ENCODE measurements around the gene TINAGL1. TPM values are rescaled to one million over a fixed set of nuclear protein-coding genes. Genes with fewer than 3 reads are reported as not detected.

TINAGL1 gene
- total and polyA plus RNA-seq, 3 experiments from 2014 or later = not detected

DNA sequence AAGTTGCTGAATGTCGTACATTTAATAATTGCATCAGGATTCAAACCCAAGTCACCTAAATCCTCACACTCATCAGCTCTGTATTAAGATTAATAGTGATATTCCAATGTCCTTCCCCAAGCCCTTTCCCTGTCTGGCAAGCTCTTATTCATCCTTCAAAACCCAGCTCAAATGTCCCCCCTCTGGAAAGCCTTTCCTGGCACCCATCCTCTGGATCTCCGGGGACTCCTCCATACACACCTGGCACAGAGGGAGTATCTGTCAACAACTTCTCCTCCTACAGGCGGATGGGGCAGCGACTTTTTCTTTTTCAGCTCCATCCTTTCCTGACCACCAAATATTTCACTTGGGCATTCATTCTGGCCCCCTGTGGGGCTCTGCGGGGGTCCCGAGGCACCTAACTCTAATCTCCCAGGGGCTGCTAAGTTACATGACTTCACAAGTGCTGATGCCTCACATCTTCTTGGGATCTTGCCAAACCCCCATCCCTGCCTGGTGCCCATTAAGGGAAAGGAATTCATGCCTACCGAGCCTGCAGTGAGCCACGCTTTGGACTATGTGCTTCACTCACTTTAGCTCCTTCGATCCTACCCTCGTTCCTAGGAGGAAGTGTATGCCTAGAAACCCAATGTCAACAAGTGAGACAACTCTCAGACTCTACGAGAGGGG, 15.2 kb downstream of the TINAGL1 start:
- Histone ChIP-seq H3K9me3 (ENCODE audit: low read length) (no peaks in the 10 kb centered on the region), H3K4me1 (ENCODE audit: insufficient read depth, low read length) (no peaks in the 10 kb centered on the region), H3K27me3 (ENCODE audit: insufficient read depth, low read length, poor library complexity, severe bottlenecking) (no peaks in the 10 kb centered on the region), H3K36me3 (ENCODE audit: insufficient read depth, low read length) (no peaks in the 10 kb centered on the region), H3K4me3 (ENCODE audit: low read length) (no peak overlapping the region), H3K27ac (ENCODE audit: low read depth, low read length) (no peak overlapping the region)
- CTCF ChIA-PET = no interaction called here
- H3K4me3 Mint-ChIP-seq = no peak overlapping the region
- DNase-seq = no peak
- H3K9me3 Mint-ChIP-seq = no peaks in the 10 kb centered on the region
- POLR2A ChIA-PET = interaction anchor here (0.7 kb wide), 1 partner anchor 1369 kb away, joined by 3 read pairs; no protein-coding TSS in a partner anchor
- peaks cover 0 to 3% (median 0%) of the 10 kb centered on the region in 3 donors for H3K4me1 Mint-ChIP-seq
- H3K27ac Mint-ChIP-seq = peak overlapping the region in 1 of 8 donors; percentile 76
- no peaks in the 10 kb centered on the region for H3K36me3 Mint-ChIP-seq
- H3K27me3 Mint-ChIP-seq = peaks cover 22 to 36% of the 10 kb centered on the region in 2 donors

- no peak overlapping the region for H3K27ac ChIP-seq (ENCODE audit: low read depth, low read length)
- no peak overlapping the region for H3K4me3 ChIP-seq (ENCODE audit: low read length)
- no peaks in the 10 kb centered on the region for H3K36me3 ChIP-seq (ENCODE audit: insufficient read depth, low read length)
- Mint-ChIP-seq H3K27ac (peak overlapping the region in 1 of 8 donors; percentile 1), H3K4me3 (no peak overlapping the region), H3K4me1 (peaks cover 0 to 3% (median 0%) of the 10 kb centered on the region in 3 donors), H3K36me3 (no peaks in the 10 kb centered on the region), H3K27me3 (peaks cover 25 to 36% of the 10 kb centered on the region in 2 donors), H3K9me3 (no peaks in the 10 kb centered on the region)
- H3K27me3 ChIP-seq (ENCODE audit: insufficient read depth, low read length, poor library complexity, severe bottlenecking) = no peaks in the 10 kb centered on the region
- no peaks in the 10 kb centered on the region for H3K4me1 ChIP-seq (ENCODE audit: insufficient read depth, low read length)
- CTCF ChIA-PET = interaction anchor here (1.5 kb wide), 1 partner anchor 13 kb away, joined by 3 read pairs; no protein-coding TSS in a partner anchor
- POLR2A ChIA-PET = no interaction called here
- no peaks in the 10 kb centered on the region for H3K9me3 ChIP-seq (ENCODE audit: low read length)
- DNase-seq = no peak
Measured at GRCh38 chr1:31592132-31592531, 15.8 kb downstream of the TINAGL1 start.

GRCh38 chr1:31593136-31593665, 16.9 kb downstream of the TINAGL1 start:
- CTCF ChIA-PET = interaction anchor here (1.5 kb wide), 1 partner anchor 12 kb away, joined by 3 read pairs; no protein-coding TSS in a partner anchor
- H3K4me1 Mint-ChIP-seq = peaks cover 0 to 3% (median 0%) of the 10 kb centered on the region in 3 donors
- peaks cover 23 to 29% of the 10 kb centered on the region in 2 donors for H3K27me3 Mint-ChIP-seq
- H3K36me3 Mint-ChIP-seq = no peaks in the 10 kb centered on the region
- no peak overlapping the region for H3K4me3 ChIP-seq (ENCODE audit: low read length)
- no peak overlapping the region for H3K4me3 Mint-ChIP-seq
- no peak overlapping the region for H3K27ac ChIP-seq (ENCODE audit: low read depth, low read length)
- no peaks in the 10 kb centered on the region for H3K4me1 ChIP-seq (ENCODE audit: insufficient read depth, low read length)
- H3K9me3 ChIP-seq (ENCODE audit: low read length) = no peaks in the 10 kb centered on the region
- DNase-seq = no peak
- no peaks in the 10 kb centered on the region for H3K27me3 ChIP-seq (ENCODE audit: insufficient read depth, low read length, poor library complexity, severe bottlenecking)
- POLR2A ChIA-PET = no interaction called here
- no peak overlapping the region for H3K27ac Mint-ChIP-seq
- no peaks in the 10 kb centered on the region for H3K36me3 ChIP-seq (ENCODE audit: insufficient read depth, low read length)
- no peaks in the 10 kb centered on the region for H3K9me3 Mint-ChIP-seq

DNA sequence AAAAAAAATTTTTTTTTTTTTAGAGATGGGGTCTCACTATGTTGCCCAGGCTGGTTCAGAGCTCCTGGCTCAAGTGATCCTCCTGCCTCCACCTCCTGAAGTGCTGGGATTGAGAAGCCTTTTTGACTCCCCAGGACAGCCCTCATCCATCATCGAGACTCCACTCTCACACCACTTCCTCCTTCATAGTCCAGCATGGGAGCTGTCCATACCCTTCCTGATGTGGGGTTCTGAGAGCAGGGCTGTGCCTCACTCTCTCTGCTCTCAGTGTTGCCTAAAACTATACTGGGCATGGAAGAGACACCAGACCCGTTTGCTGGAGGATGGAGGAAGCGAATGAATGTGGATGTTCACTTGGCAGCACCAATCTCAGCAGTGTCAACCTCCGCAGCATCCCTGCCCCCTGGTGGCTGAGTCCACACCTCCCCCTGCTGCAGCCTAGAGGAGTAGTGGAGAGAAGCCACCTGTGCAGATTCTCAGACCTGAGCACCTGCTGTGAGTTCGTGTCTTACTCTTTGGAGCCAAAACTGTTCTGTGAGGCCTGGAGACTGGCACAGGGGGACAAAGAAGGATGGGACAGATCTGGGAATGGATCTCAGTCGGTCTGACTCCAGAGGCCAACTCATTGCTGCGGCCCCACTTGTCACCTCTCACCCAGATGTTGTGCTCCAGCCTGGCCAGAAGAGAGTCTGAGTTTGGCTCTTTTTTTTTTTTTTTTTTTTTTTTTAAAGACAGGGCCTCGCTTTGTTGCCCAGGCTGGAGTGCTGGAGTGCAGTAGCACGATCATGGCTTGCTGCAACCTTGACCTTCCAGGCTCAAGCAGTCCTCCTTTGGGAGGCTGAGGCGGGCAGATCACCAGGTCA, 17.7 kb downstream of the TINAGL1 start:
- CTCF ChIA-PET = interaction anchor here (1.5 kb wide), 1 partner anchor 11 kb away, joined by 3 read pairs; no protein-coding TSS in a partner anchor
- no peak overlapping the region for H3K27ac ChIP-seq (ENCODE audit: low read depth, low read length)
- peak; percentile 22 to 74 (median 42) for DNase-seq

GRCh38 chr1:31595836-31596736, 19.8 kb downstream of the TINAGL1 start:
- Mint-ChIP-seq H3K9me3 (no peaks in the 10 kb centered on the region), H3K27me3 (peaks cover 17 to 18% of the 10 kb centered on the region in 2 donors), H3K36me3 (no peaks in the 10 kb centered on the region), H3K4me1 (no peaks in the 10 kb centered on the region), H3K4me3 (no peak overlapping the region), H3K27ac (peak overlapping the region in 1 of 8 donors; percentile 25)
- no peak for DNase-seq
- no peaks in the 10 kb centered on the region for H3K27me3 ChIP-seq (ENCODE audit: insufficient read depth, low read length, poor library complexity, severe bottlenecking)
- H3K9me3 ChIP-seq (ENCODE audit: low read length) = no peaks in the 10 kb centered on the region
- H3K4me1 ChIP-seq (ENCODE audit: insufficient read depth, low read length) = no peaks in the 10 kb centered on the region
- ChIA-PET CTCF (no interaction called here), POLR2A (no interaction called here)
- no peaks in the 10 kb centered on the region for H3K36me3 ChIP-seq (ENCODE audit: insufficient read depth, low read length)
- no peak overlapping the region for H3K4me3 ChIP-seq (ENCODE audit: low read length)
- no peak overlapping the region for H3K27ac ChIP-seq (ENCODE audit: low read depth, low read length)

More for the DNA sequence above, 17.7 kb downstream of the TINAGL1 start:
- POLR2A ChIA-PET = no interaction called here
- H3K4me3 Mint-ChIP-seq = no peak overlapping the region
- no peaks in the 10 kb centered on the region for H3K9me3 ChIP-seq (ENCODE audit: low read length)
- H3K27ac Mint-ChIP-seq = no peak overlapping the region
- H3K4me1 Mint-ChIP-seq = peaks cover 0 to 3% (median 0%) of the 10 kb centered on the region in 3 donors
- peaks cover 21 to 28% of the 10 kb centered on the region in 2 donors for H3K27me3 Mint-ChIP-seq
- H3K36me3 Mint-ChIP-seq = no peaks in the 10 kb centered on the region
- H3K4me1 ChIP-seq (ENCODE audit: insufficient read depth, low read length) = no peaks in the 10 kb centered on the region
- H3K36me3 ChIP-seq (ENCODE audit: insufficient read depth, low read length) = no peaks in the 10 kb centered on the region
- no peak overlapping the region for H3K4me3 ChIP-seq (ENCODE audit: low read length)
- H3K27me3 ChIP-seq (ENCODE audit: insufficient read depth, low read length, poor library complexity, severe bottlenecking) = no peaks in the 10 kb centered on the region
- H3K9me3 Mint-ChIP-seq = no peaks in the 10 kb centered on the region

DNA sequence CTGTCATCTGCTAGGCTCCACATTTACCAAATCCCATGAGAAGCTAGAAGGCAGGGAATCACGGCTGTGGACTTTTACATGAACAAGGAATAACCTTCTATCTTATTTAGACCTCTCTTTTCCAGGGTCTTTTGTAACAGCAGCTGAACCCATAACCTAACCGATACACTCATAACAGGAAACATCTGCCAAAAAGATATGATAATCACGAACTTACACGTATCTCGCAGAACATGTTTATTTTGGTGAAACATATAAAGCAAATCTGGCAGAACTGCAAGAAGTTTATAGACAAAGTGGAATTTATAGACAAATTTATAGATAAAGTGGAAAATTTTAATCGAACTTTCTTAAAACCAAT, 20.4 kb downstream of the TINAGL1 start:
- ChIA-PET CTCF (no interaction called here), POLR2A (no interaction called here)
- no peak overlapping the region for H3K4me3 Mint-ChIP-seq
- Histone ChIP-seq H3K4me3 (ENCODE audit: low read length) (no peak overlapping the region), H3K4me1 (ENCODE audit: insufficient read depth, low read length) (no peaks in the 10 kb centered on the region), H3K9me3 (ENCODE audit: low read length) (no peaks in the 10 kb centered on the region), H3K36me3 (ENCODE audit: insufficient read depth, low read length) (no peaks in the 10 kb centered on the region), H3K27me3 (ENCODE audit: insufficient read depth, low read length, poor library complexity, severe bottlenecking) (no peaks in the 10 kb centered on the region), H3K27ac (ENCODE audit: low read depth, low read length) (no peak overlapping the region)
- H3K36me3 Mint-ChIP-seq = no peaks in the 10 kb centered on the region
- no peaks in the 10 kb centered on the region for H3K9me3 Mint-ChIP-seq
- DNase-seq = no peak
- H3K27ac Mint-ChIP-seq = no peak overlapping the region
- no peaks in the 10 kb centered on the region for H3K4me1 Mint-ChIP-seq
- H3K27me3 Mint-ChIP-seq = peaks cover 11 to 17% of the 10 kb centered on the region in 2 donors

DNA sequence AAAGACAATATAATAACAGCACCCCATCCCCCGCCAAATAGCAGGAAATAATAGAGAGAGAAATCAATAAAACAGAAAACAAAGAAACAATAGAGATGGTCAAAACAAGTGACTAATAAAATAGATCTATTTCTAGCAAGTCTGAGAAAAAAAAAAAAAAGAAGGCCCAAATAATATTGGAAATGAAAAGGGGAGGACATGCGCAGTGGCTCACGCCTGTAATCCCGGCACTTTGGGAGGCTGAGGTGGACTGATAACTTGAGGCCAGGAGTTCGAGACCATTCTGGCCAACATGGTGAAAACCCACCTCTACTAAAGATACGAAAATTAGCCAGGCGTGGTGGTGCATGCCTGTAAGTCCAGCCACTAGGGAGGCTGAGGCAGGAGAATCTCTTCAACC, 22.7 kb downstream of the TINAGL1 start:
- no peaks in the 10 kb centered on the region for H3K9me3 Mint-ChIP-seq
- no peaks in the 10 kb centered on the region for H3K36me3 Mint-ChIP-seq
- no peaks in the 10 kb centered on the region for H3K4me1 ChIP-seq (ENCODE audit: insufficient read depth, low read length)
- H3K9me3 ChIP-seq (ENCODE audit: low read length) = no peaks in the 10 kb centered on the region
- no peak overlapping the region for H3K4me3 Mint-ChIP-seq
- H3K27me3 ChIP-seq (ENCODE audit: insufficient read depth, low read length, poor library complexity, severe bottlenecking) = no peaks in the 10 kb centered on the region
- H3K27me3 Mint-ChIP-seq = peaks cover 2 to 9% of the 10 kb centered on the region in 2 donors
- POLR2A ChIA-PET = no interaction called here
- no peak overlapping the region for H3K27ac Mint-ChIP-seq
- no peaks in the 10 kb centered on the region for H3K36me3 ChIP-seq (ENCODE audit: insufficient read depth, low read length)
- DNase-seq = no peak
- H3K4me3 ChIP-seq (ENCODE audit: low read length) = no peak overlapping the region
- no peaks in the 10 kb centered on the region for H3K4me1 Mint-ChIP-seq
- H3K27ac ChIP-seq (ENCODE audit: low read depth, low read length) = no peak overlapping the region
- CTCF ChIA-PET = no interaction called here

Data from CD8-positive, alpha-beta memory T cell (primary cell).